ENCODE results near the gene HLA-G. TPM values are rescaled to one million over a fixed set of nuclear protein-coding genes. Genes with fewer than 3 reads are reported as not detected.

Gene HLA-G
- total RNA-seq, 1 donor from 2014 or later = not detected

DNA sequence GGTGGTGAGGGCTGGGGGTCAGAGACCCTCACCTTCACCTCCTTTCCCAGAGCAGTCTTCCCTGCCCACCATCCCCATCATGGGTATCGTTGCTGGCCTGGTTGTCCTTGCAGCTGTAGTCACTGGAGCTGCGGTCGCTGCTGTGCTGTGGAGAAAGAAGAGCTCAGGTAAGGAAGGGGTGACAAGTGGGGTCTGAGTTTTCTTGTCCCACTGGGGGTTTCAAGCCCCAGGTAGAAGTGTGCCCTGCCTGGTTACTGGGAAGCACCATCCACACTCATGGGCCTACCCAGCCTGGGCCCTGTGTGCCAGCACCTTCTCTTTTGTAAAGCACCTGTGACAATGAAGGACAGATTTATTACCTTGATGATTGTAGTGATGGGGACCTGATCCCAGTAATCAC, 2.1 kb downstream of the HLA-G start:
- DNase-seq (ENCODE audit: low spot score) = no peak
- no peak overlapping the region for H3K4me3 ChIP-seq
- H3K4me3 Mint-ChIP-seq = no peak overlapping the region
- no peaks in the 10 kb centered on the region for H3K36me3 Mint-ChIP-seq
- peaks cover 57% of the 10 kb centered on the region for H3K27me3 Mint-ChIP-seq (ENCODE audit: insufficient read depth, low read depth)
- no peaks in the 10 kb centered on the region for H3K9me3 ChIP-seq (ENCODE audit: low read depth)
- peaks cover 95% of the 10 kb centered on the region for H3K27me3 ChIP-seq
- no peak overlapping the region for H3K27ac ChIP-seq
- no peaks in the 10 kb centered on the region for H3F3A ChIP-seq (ENCODE audit: low read depth)
- H3K36me3 ChIP-seq = no peaks in the 10 kb centered on the region
- H3K4me1 Mint-ChIP-seq = peaks cover 4% of the 10 kb centered on the region
- no peaks in the 10 kb centered on the region for H4K20me1 ChIP-seq (ENCODE audit: low read depth)
- H3K27ac Mint-ChIP-seq = no peak overlapping the region
- no peak overlapping the region for H3K4me2 ChIP-seq
- no peaks in the 10 kb centered on the region for H3K4me1 ChIP-seq
- peaks cover 6% of the 10 kb centered on the region for H3K9me3 Mint-ChIP-seq
- no peaks in the 10 kb centered on the region for H3K79me2 ChIP-seq (ENCODE audit: low read depth)
- no peak overlapping the region for H3K9ac ChIP-seq
- no peak for TF ChIP-seq EZH2phosphoT487 (IDR thresholded peaks at IDR 0.05)
- TF ChIP-seq, protein P1, sequence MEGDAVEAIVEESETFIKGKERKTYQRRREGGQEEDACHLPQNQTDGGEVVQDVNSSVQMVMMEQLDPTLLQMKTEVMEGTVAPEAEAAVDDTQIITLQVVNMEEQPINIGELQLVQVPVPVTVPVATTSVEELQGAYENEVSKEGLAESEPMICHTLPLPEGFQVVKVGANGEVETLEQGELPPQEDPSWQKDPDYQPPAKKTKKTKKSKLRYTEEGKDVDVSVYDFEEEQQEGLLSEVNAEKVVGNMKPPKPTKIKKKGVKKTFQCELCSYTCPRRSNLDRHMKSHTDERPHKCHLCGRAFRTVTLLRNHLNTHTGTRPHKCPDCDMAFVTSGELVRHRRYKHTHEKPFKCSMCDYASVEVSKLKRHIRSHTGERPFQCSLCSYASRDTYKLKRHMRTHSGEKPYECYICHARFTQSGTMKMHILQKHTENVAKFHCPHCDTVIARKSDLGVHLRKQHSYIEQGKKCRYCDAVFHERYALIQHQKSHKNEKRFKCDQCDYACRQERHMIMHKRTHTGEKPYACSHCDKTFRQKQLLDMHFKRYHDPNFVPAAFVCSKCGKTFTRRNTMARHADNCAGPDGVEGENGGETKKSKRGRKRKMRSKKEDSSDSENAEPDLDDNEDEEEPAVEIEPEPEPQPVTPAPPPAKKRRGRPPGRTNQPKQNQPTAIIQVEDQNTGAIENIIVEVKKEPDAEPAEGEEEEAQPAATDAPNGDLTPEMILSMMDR (IDR thresholded peaks at IDR 0.05) = no peak
- no peak for TF ChIP-seq EZH2 (IDR thresholded peaks at IDR 0.05)
- H2AFZ ChIP-seq (replicated peaks) = no peak overlapping the region

DNA sequence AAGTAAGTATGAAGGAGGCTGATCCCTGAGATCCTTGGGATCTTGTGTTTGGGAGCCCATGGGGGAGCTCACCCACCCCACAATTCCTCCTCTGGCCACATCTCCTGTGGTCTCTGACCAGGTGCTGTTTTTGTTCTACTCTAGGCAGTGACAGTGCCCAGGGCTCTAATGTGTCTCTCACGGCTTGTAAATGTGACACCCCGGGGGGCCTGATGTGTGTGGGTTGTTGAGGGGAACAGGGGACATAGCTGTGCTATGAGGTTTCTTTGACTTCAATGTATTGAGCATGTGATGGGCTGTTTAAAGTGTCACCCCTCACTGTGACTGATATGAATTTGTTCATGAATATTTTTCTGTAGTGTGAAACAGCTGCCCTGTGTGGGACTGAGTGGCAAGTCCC, 2.8 kb downstream of the HLA-G start:
- H3K4me3 Mint-ChIP-seq = no peak overlapping the region
- H3K4me1 ChIP-seq = no peaks in the 10 kb centered on the region
- no peaks in the 10 kb centered on the region for H3F3A ChIP-seq (ENCODE audit: low read depth)
- H3K9me3 Mint-ChIP-seq = peaks cover 6% of the 10 kb centered on the region
- H3K4me3 ChIP-seq = no peak overlapping the region
- DNase-seq (ENCODE audit: low spot score) = no peak
- H4K20me1 ChIP-seq (ENCODE audit: low read depth) = no peaks in the 10 kb centered on the region
- H3K9ac ChIP-seq = no peak overlapping the region
- no peak overlapping the region for H3K4me2 ChIP-seq
- no peaks in the 10 kb centered on the region for H3K9me3 ChIP-seq (ENCODE audit: low read depth)
- no peak overlapping the region for H3K27ac ChIP-seq
- TF ChIP-seq EZH2 (IDR thresholded peaks at IDR 0.05) = no peak
- TF ChIP-seq, protein P1 (IDR thresholded peaks at IDR 0.05) = no peak
- TF ChIP-seq EZH2phosphoT487 (IDR thresholded peaks at IDR 0.05) = no peak
- peaks cover 94% of the 10 kb centered on the region for H3K27me3 ChIP-seq
- H3K27ac Mint-ChIP-seq = no peak overlapping the region
- H2AFZ ChIP-seq (replicated peaks) = no peak overlapping the region
- peaks cover 51% of the 10 kb centered on the region for H3K27me3 Mint-ChIP-seq (ENCODE audit: insufficient read depth, low read depth)
- no peaks in the 10 kb centered on the region for H3K36me3 Mint-ChIP-seq
- peaks cover 4% of the 10 kb centered on the region for H3K4me1 Mint-ChIP-seq
- no peaks in the 10 kb centered on the region for H3K79me2 ChIP-seq (ENCODE audit: low read depth)
- no peaks in the 10 kb centered on the region for H3K36me3 ChIP-seq

DNA sequence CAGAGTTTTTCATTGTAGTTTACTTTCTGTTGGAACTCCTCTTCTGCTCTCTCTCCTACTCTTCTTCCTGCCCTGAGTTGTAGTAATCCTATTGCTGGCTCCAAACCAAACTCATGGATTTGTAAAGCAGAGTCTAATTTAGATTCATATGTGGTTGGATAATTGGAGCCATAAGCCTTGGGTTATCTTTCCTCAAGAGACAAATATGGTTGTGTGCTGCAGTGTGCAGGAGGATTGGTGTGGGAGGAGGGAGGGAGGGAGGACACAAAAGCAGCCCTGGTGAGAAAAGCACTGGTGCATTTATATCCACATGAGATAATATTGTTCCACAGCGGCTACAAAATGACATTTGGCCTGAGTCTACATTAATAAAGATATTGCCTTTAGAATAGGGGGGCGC, 4.2 kb downstream of the HLA-G start:
- no peaks in the 10 kb centered on the region for H3K36me3 ChIP-seq
- no peak overlapping the region for H3K27ac Mint-ChIP-seq
- no peak overlapping the region for H2AFZ ChIP-seq (replicated peaks)
- H3K27me3 ChIP-seq = peaks cover 92% of the 10 kb centered on the region
- no peaks in the 10 kb centered on the region for H3K36me3 Mint-ChIP-seq
- peaks cover 4% of the 10 kb centered on the region for H3K4me1 Mint-ChIP-seq
- no peak overlapping the region for H3K4me2 ChIP-seq
- H3K9ac ChIP-seq = no peak overlapping the region
- no peak overlapping the region for H3K4me3 Mint-ChIP-seq
- no peak overlapping the region for H3K4me3 ChIP-seq
- H3K27me3 Mint-ChIP-seq (ENCODE audit: insufficient read depth, low read depth) = peaks cover 45% of the 10 kb centered on the region
- H3F3A ChIP-seq (ENCODE audit: low read depth) = no peaks in the 10 kb centered on the region
- no peak for DNase-seq (ENCODE audit: low spot score)
- no peak overlapping the region for H3K27ac ChIP-seq
- H4K20me1 ChIP-seq (ENCODE audit: low read depth) = no peaks in the 10 kb centered on the region
- H3K9me3 Mint-ChIP-seq = peaks cover 6% of the 10 kb centered on the region
- no peaks in the 10 kb centered on the region for H3K79me2 ChIP-seq (ENCODE audit: low read depth)
- H3K4me1 ChIP-seq = no peaks in the 10 kb centered on the region
- TF ChIP-seq EZH2phosphoT487 (IDR thresholded peaks at IDR 0.05) = no peak
- TF ChIP-seq, protein P1 (IDR thresholded peaks at IDR 0.05) = no peak
- TF ChIP-seq EZH2 (IDR thresholded peaks at IDR 0.05) = no peak
- no peaks in the 10 kb centered on the region for H3K9me3 ChIP-seq (ENCODE audit: low read depth)

All from neural progenitor cell (in vitro differentiated cells).